ENCODE data around the gene MIDN. TPM values are rescaled to one million over a fixed set of nuclear protein-coding genes. Genes with fewer than 3 reads are reported as not detected.

MIDN gene
- total RNA-seq, 6 experiments from 2014 or later = 58.4 to 73.3 (median 67.4) TPM

- DNase-seq = no peak
- H3K9me3 Mint-ChIP-seq = no peaks in the 10 kb centered on the region
- H3K36me3 Mint-ChIP-seq (ENCODE audit: low read depth) = no peaks in the 10 kb centered on the region
- H3K4me3 Mint-ChIP-seq = no peak overlapping the region
- H3K27me3 Mint-ChIP-seq (ENCODE audit: insufficient read depth) = peaks cover 26% of the 10 kb centered on the region
- no peaks in the 10 kb centered on the region for H3K4me1 Mint-ChIP-seq (ENCODE audit: low read depth)
- TF ChIP-seq, protein P1, sequence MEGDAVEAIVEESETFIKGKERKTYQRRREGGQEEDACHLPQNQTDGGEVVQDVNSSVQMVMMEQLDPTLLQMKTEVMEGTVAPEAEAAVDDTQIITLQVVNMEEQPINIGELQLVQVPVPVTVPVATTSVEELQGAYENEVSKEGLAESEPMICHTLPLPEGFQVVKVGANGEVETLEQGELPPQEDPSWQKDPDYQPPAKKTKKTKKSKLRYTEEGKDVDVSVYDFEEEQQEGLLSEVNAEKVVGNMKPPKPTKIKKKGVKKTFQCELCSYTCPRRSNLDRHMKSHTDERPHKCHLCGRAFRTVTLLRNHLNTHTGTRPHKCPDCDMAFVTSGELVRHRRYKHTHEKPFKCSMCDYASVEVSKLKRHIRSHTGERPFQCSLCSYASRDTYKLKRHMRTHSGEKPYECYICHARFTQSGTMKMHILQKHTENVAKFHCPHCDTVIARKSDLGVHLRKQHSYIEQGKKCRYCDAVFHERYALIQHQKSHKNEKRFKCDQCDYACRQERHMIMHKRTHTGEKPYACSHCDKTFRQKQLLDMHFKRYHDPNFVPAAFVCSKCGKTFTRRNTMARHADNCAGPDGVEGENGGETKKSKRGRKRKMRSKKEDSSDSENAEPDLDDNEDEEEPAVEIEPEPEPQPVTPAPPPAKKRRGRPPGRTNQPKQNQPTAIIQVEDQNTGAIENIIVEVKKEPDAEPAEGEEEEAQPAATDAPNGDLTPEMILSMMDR (IDR thresholded peaks at IDR 0.05) = no peak
- H3K27ac Mint-ChIP-seq = no peak overlapping the region
Observed at GRCh38 chr19:1288833-1289685, 40.7 kb downstream of the MIDN start.

GRCh38 chr19:1289686-1290025 is 41.3 kb downstream of the MIDN start:
- H3K4me1 Mint-ChIP-seq (ENCODE audit: low read depth) = no peaks in the 10 kb centered on the region
- no peaks in the 10 kb centered on the region for H3K36me3 Mint-ChIP-seq (ENCODE audit: low read depth)
- TF ChIP-seq, protein P1 (IDR thresholded peaks at IDR 0.05) = no peak
- DNase-seq = no peak
- no peak overlapping the region for H3K27ac Mint-ChIP-seq
- peaks cover 21% of the 10 kb centered on the region for H3K27me3 Mint-ChIP-seq (ENCODE audit: insufficient read depth)
- no peaks in the 10 kb centered on the region for H3K9me3 Mint-ChIP-seq
- no peak overlapping the region for H3K4me3 Mint-ChIP-seq

DNA sequence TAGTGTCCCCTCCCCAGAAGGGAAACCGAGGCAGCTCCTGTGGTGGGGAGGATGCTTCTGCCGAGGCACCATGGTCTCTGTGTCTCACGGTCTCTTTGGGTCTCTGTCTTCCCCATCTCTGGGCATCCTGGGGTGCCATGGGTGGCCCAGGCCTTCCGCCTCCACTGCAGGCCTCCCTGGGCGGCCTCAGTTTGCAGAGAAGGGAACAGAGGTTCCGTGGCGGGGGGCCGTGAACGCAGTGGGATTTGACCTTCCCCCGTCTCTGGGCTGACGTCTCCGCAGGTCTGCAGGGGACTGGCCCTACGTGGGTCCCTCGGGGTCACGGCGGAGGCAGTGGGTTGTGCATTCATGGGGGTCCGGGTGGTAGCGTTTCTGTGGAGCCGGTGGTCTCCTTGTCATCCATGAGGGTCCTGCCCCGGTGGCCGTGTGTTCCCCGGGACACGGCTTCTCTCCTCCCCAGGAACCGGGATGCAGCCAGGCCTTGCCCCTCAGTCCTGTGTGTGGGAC is 41.9 kb downstream of the MIDN start:
- Mint-ChIP-seq H3K4me3 (no peak overlapping the region), H3K27ac (no peak overlapping the region), H3K27me3 (ENCODE audit: insufficient read depth) (peaks cover 16% of the 10 kb centered on the region), H3K9me3 (no peaks in the 10 kb centered on the region), H3K36me3 (ENCODE audit: low read depth) (no peaks in the 10 kb centered on the region), H3K4me1 (ENCODE audit: low read depth) (no peaks in the 10 kb centered on the region)
- TF ChIP-seq, protein P1 (IDR thresholded peaks at IDR 0.05) = no peak
- DNase-seq = no peak

GRCh38 chr19:1290703-1291651 is 42.6 kb downstream of the MIDN start:
- H3K9me3 Mint-ChIP-seq = no peaks in the 10 kb centered on the region
- no peak for DNase-seq
- no peaks in the 10 kb centered on the region for H3K4me1 Mint-ChIP-seq (ENCODE audit: low read depth)
- H3K4me3 Mint-ChIP-seq = no peak overlapping the region
- H3K36me3 Mint-ChIP-seq (ENCODE audit: low read depth) = no peaks in the 10 kb centered on the region
- H3K27ac Mint-ChIP-seq = no peak overlapping the region
- H3K27me3 Mint-ChIP-seq (ENCODE audit: insufficient read depth) = peaks cover 16% of the 10 kb centered on the region
- TF ChIP-seq, protein P1 (IDR thresholded peaks at IDR 0.05) = no peak

DNA sequence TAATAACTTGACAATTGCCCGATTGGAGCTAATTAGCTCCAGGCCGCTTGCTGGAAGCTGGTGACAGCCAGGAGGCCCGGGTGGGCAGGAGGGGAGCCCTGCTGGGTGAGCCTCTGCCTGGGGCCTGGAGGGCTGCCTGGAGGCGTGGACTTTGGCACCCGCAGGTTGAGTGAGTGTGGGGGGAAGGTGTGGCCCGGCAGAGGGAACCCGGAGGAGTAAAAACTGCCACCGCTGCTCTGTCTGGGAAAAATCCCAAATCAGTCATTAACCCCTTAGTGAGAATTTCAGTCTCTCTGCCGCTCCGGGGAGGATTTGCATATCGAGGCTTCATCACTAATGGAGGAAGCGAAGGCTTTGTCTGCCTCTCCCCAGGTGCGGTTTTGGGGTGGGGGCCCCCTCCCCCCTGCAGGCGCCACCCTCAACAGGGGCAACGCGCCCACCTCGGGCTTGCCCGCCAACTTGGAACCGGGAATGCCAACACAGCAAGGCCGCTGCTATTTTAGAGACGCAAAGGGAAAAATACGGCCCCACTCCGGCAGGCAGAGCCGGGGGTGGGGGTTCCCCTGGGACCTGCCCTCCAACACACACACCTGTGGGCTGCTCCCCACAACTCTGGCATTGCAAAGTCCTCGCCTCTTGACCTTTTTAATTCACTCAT is 43.5 kb downstream of the MIDN start:
- no peak for DNase-seq
- H3K4me1 Mint-ChIP-seq (ENCODE audit: low read depth) = no peaks in the 10 kb centered on the region

More for the DNA sequence above, 43.5 kb downstream of the MIDN start:
- Mint-ChIP-seq H3K27me3 (ENCODE audit: insufficient read depth) (peaks cover 13% of the 10 kb centered on the region), H3K27ac (no peak overlapping the region), H3K4me3 (no peak overlapping the region), H3K9me3 (no peaks in the 10 kb centered on the region), H3K36me3 (ENCODE audit: low read depth) (no peaks in the 10 kb centered on the region)
- TF ChIP-seq, protein P1 (IDR thresholded peaks at IDR 0.05) = no peak

Data from HFFc6 (cell line).